ENCODE measurements around the gene MED10.

Gene MED10

GRCh38 chr5:6353602-6354302 is 24.6 kb downstream of the MED10 start:
- no peak for DNase-seq (ENCODE audit: low read depth in 4 of 4, low spot score in 1 of 4)

DNA sequence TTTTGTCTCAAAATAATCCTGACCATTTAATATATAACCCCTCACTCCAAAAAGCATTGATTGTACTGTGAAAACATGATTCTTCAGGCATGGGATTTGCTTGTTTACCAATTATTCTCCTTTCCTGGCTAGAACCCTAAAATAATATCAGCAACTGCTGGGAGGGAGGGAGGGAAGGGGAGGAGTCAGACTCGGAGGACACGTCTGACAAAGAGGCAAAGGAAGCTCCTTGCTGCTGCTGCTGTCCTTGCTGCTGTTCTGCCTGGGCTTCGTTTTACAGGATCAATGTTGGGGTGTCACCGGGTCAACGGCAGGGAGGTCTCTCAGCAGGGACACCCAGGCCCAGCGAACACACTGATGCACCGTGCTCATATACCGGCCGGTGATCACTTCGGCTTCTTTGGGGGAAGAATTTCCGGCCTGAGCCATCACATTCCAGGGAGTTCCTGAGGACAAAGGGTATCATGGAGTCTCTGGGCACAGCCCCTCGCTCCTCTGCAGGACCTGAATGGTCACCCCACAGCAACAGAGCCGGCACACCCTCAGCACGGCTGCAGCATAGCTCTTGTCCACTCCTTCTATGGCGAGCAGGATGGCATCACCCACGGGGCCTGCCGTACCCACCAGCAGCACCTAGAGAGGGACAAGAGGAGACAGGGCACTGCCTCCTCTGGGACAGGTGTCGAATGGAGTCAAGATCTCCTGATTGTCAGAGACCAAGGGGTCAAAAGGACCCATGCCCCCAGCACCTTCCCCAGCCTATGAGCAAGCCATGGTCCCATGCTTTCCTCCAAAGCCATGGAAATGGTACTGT is 27.9 kb downstream of the MED10 start:
- no peak for DNase-seq (ENCODE audit: low read depth in 4 of 4, low spot score in 1 of 4)

DNA sequence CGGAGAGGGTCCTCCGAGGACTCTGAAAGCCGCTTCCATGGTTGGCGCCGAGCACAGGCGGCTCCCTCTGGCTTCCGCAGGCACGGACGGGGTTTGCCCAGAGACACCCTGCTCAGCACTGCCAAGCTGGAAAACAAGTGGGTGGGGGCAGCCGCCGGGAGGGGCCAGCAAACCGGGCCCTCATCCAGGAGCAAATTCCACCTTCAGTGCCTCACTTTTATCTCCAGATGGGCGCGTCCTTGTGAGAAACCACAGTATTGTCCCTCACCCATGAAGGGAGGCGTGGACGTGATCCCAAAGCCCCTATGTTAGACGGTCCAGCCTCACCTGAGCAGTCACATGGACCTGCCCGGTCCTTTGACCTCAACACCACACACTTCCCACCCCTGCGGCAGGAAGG is 29.0 kb downstream of the MED10 start:
- no peak for DNase-seq (ENCODE audit: low read depth in 4 of 4, low spot score in 1 of 4)

GRCh38 chr5:6348476-6349000 is 29.8 kb downstream of the MED10 start:
- DNase-seq (ENCODE audit: low read depth in 4 of 4, low spot score in 1 of 4) = no peak

DNA sequence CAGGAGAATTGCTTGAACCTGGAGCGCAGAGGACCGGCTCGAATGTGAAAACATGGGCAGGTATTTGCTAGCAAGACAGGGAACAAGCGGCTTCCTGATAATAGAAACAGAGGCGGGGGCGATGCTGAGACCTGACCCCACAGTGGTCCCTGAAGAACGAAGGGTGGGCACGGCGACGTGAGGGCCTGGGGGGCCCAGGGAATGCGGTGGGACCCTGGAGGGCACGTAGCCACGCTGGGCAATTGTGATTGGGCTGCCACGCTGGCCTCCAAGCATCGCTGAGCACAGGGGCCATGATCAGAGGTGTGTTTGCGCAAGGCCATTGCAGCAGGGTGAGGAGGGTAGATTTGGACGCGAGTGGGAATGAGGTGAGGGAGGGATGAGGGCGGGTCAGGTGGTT is 30.7 kb downstream of the MED10 start:
- DNase-seq (ENCODE audit: low read depth in 4 of 4, low spot score in 1 of 4) = no peak

DNA sequence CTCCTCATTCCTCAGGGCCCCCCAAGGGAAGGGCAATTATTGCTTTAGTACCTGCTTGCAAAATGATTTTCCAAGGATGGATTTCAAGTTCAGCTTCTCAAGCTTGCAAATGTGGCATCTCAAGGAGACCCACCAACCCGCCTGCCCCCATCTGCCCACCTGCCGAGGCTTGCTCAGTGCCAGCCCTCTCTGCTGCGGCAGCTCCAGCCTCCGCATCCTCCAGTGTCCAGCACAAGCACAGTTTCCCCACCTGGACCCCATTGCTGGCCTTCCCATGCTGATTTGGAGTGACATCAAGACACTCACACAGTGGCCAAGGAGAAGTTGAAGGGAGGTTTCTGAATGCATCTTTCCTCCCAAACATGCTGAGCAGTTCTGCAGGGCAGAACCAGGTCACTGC is 31.2 kb downstream of the MED10 start:
- no peak for DNase-seq (ENCODE audit: low read depth in 4 of 4, low spot score in 1 of 4)

GRCh38 chr5:6344593-6344989 is 33.8 kb downstream of the MED10 start:
- DNase-seq (ENCODE audit: low read depth in 4 of 4, low spot score in 1 of 4) = no peak

DNA sequence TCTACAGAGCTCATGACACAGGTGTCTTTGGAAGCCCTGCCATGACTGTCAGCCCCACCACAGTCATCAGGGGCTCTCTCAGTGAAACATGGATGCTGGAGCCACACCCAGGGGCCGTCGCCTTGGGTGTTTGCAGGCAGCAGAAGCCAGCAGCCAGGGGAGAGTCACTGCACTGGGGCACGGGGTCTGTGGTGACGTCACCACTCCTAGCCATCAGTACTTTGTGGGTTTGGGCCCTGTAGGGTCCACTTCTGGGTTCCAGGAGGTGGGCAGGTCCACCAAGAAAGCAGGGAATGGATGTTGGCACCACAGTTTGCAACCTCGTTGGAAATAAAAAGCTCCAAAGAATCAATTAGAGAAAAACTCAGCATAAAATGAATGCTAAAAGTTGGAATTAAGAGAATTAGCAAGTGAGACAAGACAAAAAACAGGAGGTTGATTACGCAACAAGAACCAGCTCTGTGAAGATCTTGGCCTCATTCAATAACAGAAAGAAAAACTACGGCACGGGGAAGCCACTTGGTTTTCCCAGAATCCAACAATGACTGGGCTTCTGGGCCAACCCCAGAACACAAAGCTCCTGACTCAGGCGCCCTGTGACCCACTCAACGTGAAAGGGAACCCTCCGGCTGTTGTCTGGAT is 34.3 kb downstream of the MED10 start:
- no peak for DNase-seq (ENCODE audit: low read depth in 4 of 4, low spot score in 1 of 4)

DNA sequence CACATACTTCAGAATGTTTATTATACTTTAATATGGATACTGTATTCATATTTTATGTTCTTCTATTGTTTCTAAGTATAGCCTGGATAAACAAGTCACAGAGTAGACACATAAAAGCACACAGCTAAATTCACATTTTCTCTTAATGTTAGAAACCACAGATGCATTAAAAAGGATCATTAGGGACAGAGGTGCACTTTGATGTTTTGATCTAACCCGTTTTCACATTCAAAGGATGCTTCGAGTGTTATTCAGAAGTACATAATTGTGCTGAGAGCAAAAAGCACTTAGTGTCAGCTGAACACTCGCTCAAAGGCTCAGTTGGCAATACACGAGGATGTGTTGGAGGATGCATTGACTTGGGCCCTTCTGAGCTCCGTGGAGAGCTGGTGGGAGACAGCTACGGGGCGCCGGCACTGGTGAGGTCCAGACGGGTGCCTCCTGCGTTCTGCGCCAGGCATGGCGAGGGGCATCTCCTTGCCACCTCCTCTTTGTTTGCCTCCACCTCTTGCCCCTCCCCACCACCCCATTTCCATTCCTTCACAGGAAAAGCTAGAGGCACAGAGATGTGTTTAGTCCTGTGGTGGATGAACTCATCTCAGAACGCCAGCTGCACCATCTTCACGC is 35.5 kb downstream of the MED10 start:
- DNase-seq (ENCODE audit: low read depth in 4 of 4, low spot score in 1 of 4) = no peak

- DNase-seq (ENCODE audit: low read depth in 4 of 4, low spot score in 1 of 4) = no peak
These were observed 38.2 kb downstream of the MED10 start for GRCh38 chr5:6340100-6340499.

GRCh38 chr5:6338871-6339270 is 39.5 kb downstream of the MED10 start:
- DNase-seq (ENCODE audit: low read depth in 4 of 4, low spot score in 1 of 4) = no peak

GRCh38 chr5:6338135-6338534 is 40.2 kb downstream of the MED10 start:
- DNase-seq (ENCODE audit: low read depth in 4 of 4, low spot score in 1 of 4) = no peak

DNA sequence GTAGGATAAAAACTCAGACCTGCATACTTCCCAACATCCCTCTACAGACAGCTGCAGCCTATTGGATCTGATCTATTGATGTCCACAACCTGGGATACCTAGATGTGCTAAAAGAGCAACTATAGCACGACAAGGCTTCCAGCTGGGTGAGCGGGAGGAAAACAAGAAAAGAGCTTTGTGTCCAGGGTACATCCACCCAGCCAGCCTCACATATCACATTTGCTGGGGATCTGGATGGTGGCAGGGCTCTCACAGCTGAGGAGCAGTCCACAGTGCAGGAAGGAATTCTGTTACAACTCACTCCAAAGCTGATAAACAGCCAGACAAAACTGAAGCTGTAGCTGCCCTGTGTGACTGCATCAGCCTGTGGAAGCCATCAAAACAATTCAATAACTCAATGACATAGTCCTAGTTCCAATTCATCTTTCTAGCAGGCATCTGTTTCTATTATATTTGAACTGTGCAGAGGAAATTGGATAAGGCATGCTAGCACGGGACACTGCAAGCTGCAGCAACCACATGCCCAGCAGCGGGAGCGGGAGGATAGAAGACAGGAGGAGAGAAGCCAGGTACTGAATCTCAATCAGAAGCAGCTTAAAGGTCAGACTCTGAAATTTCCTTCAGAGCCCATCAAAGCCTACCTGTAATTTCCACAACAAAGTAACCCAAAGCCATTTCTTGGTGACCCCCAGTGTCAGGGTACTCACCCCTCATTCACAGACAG is 45.0 kb downstream of the MED10 start:
- no peak for DNase-seq (ENCODE audit: low read depth in 4 of 4, low spot score in 1 of 4)

DNA sequence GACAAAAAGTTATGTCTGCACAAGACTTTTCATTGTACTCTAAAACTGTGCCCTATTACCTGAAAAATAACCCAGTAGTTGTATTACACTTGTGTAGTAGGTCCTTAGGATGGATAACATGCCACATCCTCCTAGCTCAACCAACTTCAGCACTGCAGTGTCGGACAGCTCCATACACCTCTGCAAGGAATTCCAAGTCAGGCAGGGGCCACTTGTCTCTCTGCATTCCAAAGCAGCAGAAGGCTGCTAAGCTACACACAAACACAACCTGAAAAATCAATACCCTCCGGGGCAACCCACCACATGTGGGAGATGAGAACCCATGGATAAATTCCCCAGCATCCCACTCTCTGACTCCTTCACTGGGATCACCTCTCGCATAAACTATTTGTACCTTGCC is 50.2 kb downstream of the MED10 start:
- DNase-seq (ENCODE audit: low read depth in 4 of 4, low spot score in 1 of 4) = no peak

GRCh38 chr5:6326776-6327175 is 51.6 kb downstream of the MED10 start:
- no peak for DNase-seq (ENCODE audit: low read depth in 4 of 4, low spot score in 1 of 4)

DNA sequence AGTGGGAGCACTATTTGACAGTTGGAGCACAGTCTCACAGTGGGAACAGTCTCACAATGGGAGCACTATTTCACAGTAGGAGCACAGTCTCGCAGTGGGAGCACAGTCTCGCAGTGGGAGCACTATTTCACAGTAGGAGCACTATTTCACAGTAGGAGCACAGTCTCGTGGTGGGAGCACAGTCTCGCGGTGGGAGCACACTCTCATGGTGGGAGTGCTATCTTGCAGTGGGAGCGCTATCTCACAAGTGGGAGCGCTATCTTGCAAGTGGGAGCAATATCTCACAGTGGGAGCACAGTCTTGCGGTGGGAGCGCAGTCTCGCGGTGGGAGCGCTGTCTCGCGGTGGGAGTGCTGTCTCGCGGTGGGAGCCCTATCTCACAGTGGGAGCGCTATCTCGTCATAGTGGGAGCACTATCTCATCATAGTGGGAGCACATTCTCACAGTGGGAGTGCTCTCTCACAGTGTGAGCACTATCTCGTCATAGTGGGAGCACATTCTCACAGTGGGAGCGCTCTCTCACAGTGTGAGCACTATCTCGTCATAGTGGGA is 56.1 kb downstream of the MED10 start:
- DNase-seq (ENCODE audit: low read depth in 4 of 4, low spot score in 1 of 4) = no peak

Measured in stimulated activated CD4-positive, alpha-beta T cell treated with anti-CD3 and anti-CD28 coated beads, Interleukin-1b, Interleukin-23, amount 100 ng/mL, for 24 hours (primary cell).